GM23248 (cell line): ENCODE measurements around the gene PHYHD1. TPM values are rescaled to one million over a fixed set of nuclear protein-coding genes. Genes with fewer than 3 reads are reported as not detected.

Source experiments
- DNase-seq: peaks from one replicate; pipeline ENCODE4 v3.0.0-alpha.2; 2015
- H2AFZ ChIP-seq: fragments of 200-600 bp; sonication (generic); 2 replicates; pipeline ENCODE4 v1.6.1; 2016; ENCODE audit warnings: antibody characterized with exemption
- H3F3A ChIP-seq: fragments of 200-600 bp; sonication (generic); 2 replicates; pipeline ENCODE4 v1.6.1; 2016; ENCODE audit warnings: mild to moderate bottlenecking, antibody characterized with exemption, mixed run types; ENCODE audit not compliant: insufficient read depth
- H3K27ac ChIP-seq: fragments of 200-600 bp; sonication (generic); 2 replicates; pipeline ENCODE4 v1.5.1; 2016; ENCODE audit warnings: mild to moderate bottlenecking
- H3K27me3 ChIP-seq: fragments of 200-600 bp; sonication (generic); replicated peaks from 2 replicates; pipeline ENCODE4 v1.6.1; 2016; ENCODE audit warnings: mild to moderate bottlenecking; ENCODE audit not compliant: insufficient read depth
- H3K36me3 ChIP-seq: fragments of 200-600 bp; sonication (generic); 2 replicates; pipeline ENCODE4 v1.6.1; 2016; ENCODE audit warnings: low read depth, mild to moderate bottlenecking
- H3K4me1 ChIP-seq: fragments of 200-600 bp; sonication (generic); 2 replicates; pipeline ENCODE4 v1.6.1; 2016; ENCODE audit warnings: mild to moderate bottlenecking; ENCODE audit not compliant: insufficient read depth
- H3K4me2 ChIP-seq: fragments of 200-600 bp; sonication (generic); one replicate; pipeline ENCODE4 v1.6.1; 2016; ENCODE audit warnings: mild to moderate bottlenecking; ENCODE audit not compliant: unreplicated experiment
- H3K4me3 ChIP-seq: fragments of 200-600 bp; sonication (generic); 2 replicates; pipeline ENCODE4 v1.5.1; 2016; ENCODE audit warnings: mild to moderate bottlenecking
- H3K79me2 ChIP-seq: fragments of 200-600 bp; sonication (generic); 2 replicates; pipeline ENCODE4 v1.6.1; 2016; ENCODE audit warnings: mild to moderate bottlenecking; ENCODE audit not compliant: insufficient read depth
- H3K9ac ChIP-seq: fragments of 200-600 bp; sonication (generic); 2 replicates; pipeline ENCODE4 v1.6.1; 2016; ENCODE audit warnings: mild to moderate bottlenecking
- H3K9me2 ChIP-seq: fragments of 200-600 bp; sonication (generic); 2 replicates; pipeline ENCODE4 v1.6.1; 2016; ENCODE audit warnings: mixed run types, mild to moderate bottlenecking, moderate library complexity; ENCODE audit not compliant: insufficient read depth
- H3K9me3 ChIP-seq: fragments of 200-600 bp; sonication (generic); one replicate; pipeline ENCODE4 v1.6.1; 2017; ENCODE audit warnings: low read depth
- H4K20me1 ChIP-seq: fragments of 200-600 bp; sonication (generic); 2 replicates; pipeline ENCODE4 v1.6.0; 2016; ENCODE audit not compliant: insufficient read depth
- EZH2 ChIP-seq: fragments of 200-600 bp; sonication (generic); IDR thresholded peaks from 2 replicates; pipeline ENCODE4 v1.6.1; 2018; ENCODE audit warnings: antibody characterized with exemption, mild to moderate bottlenecking; ENCODE audit not compliant: insufficient read depth, poor library complexity, severe bottlenecking
- EZH2phosphoT487 ChIP-seq: fragments of 200-600 bp; sonication (generic); IDR thresholded peaks from 2 replicates; pipeline ENCODE4 v1.6.1; 2018; ENCODE audit warnings: antibody characterized with exemption, moderate library complexity, mild to moderate bottlenecking, low read depth; ENCODE audit not compliant: insufficient read depth
- WGBS, 2 experiments: methylation state at CpG; one replicate each; pipeline ENCODE4 v1.1.6; 2015 to 2017; ENCODE audit warnings: low lambda C conversion rate in 2 of 2, low coverage in 1 of 2; ENCODE audit errors: missing lambda C conversion rate in 2 of 2; 5-methylcytosine and 5-hydroxymethylcytosine counted together
- in situ Hi-C: fragments of 300-500 bp; cut with MboI; formaldehyde crosslinking; loops from 2 replicates; pipeline ENCODE4 v1.15.0; 2020
- polyA plus RNA-seq: library from polyadenylated mRNA; unstranded; fragments of >200 nt; fragmentation: Nextera tagmentation; extraction: Ambion mirVana; gene quantifications from 2 replicates; pipeline ENCODE4 v1.2.1, GENCODE V29; 2016
- total RNA-seq: library from RNA; depleted of rRNA; stranded (reverse); fragments of >200 nt; shearing (Covaris generic); gene quantifications from 2 replicates; pipeline ENCODE4 v1.2.3, GENCODE V29; 2014

The PHYHD1 gene
- total and polyA plus RNA-seq, 2 experiments from 2014 or later: 4.4 to 7.4 TPM

DNA sequence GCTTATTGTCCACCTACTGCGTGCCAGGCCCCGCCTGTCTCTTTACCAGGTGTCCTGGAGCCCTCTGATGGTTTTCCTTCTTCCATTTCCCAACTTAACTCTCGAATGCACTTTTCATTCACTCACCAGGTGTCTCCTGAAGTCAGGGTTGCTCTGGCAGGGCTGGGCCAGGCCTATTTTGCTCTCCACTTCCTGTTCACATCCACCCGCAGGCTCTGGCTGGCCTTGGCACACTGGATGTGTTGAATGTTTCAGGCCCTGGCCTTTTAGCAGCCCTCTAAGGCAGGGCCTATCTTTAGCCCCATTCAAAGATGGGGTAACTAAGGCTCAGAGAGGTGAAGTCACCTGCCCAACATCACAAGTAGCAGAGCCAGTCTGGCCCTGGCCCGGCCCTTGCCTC is 22.4 kb upstream of the PHYHD1 start:
- no peak overlapping the region for H3K4me3 ChIP-seq
- no peak overlapping the region for H3K27ac ChIP-seq
- no peaks in the 10 kb centered on the region for H4K20me1 ChIP-seq
- WGBS, 2 experiments: 95 to 99% methylated on average over 5 of the region's 5 CpGs
- DNase-seq: no peak
- peaks cover 15% of the 10 kb centered on the region; the same call in 1 of the 2 replicates for H3K36me3 ChIP-seq
- no peaks in the 10 kb centered on the region for H3K27me3 ChIP-seq
- H3K79me2 ChIP-seq: peaks cover 86% of the 10 kb centered on the region
- TF ChIP-seq EZH2phosphoT487: no peak
- no peak for TF ChIP-seq EZH2
- no peak overlapping the region for H3K4me2 ChIP-seq
- no peaks in the 10 kb centered on the region; the same call in 1 of the 2 replicates for H3F3A ChIP-seq
- H3K9ac ChIP-seq: no peak overlapping the region
- no peak overlapping the region for H2AFZ ChIP-seq
- H3K4me1 ChIP-seq: peaks cover 5% of the 10 kb centered on the region; the same call in 1 of the 2 replicates
- H3K9me3 ChIP-seq: no peaks in the 10 kb centered on the region
- no peaks in the 10 kb centered on the region for H3K9me2 ChIP-seq
- in situ Hi-C loops: no loop called here

DNA sequence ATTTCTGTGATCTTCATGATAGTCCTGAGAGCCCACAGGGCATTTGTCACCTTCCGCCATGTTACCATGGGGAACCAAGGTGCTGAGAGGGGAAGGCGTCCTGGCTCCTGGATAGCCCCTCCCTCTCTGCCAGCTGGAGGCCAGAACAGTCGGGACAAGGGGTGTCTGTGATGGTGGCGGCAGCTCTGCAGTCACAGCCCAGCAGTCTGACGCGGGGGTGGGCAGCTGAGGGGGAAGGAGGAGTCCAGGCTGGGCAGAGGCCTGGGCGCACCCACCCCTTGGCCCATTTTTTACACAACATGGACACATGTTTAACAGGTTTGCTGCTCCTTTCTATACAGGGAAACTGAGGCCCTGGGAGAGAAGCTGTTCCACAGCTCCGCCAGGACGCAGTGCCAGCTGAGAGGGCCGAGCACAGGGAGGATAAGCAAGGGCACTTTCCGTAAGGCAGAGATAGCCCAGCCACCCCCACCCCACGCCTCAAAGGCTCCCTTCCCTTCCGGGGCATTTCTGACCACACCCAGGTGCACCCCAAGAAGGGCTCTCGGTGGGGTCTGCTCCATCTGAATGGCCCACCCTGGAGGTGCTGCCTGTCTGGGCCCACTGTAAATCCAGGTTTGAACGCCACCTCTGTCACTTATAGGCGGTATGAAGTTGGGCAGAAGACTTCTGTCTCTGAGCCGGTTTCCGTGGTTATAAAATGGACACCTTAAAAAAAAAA is 21.8 kb upstream of the PHYHD1 start:
- no peak overlapping the region for H3K4me2 ChIP-seq
- in situ Hi-C loops: no loop called here
- H3K79me2 ChIP-seq: peaks cover 80% of the 10 kb centered on the region
- H3K4me1 ChIP-seq: peaks cover 10% of the 10 kb centered on the region
- H3K9ac ChIP-seq: no peak overlapping the region
- no peaks in the 10 kb centered on the region for H3K9me3 ChIP-seq
- H2AFZ ChIP-seq: no peak overlapping the region
- no peak overlapping the region for H3K4me3 ChIP-seq
- H3K36me3 ChIP-seq: peaks cover 15% of the 10 kb centered on the region; the same call in 1 of the 2 replicates
- H3K27ac ChIP-seq: no peak overlapping the region
- H3K9me2 ChIP-seq: no peaks in the 10 kb centered on the region
- H3F3A ChIP-seq: peaks cover under 1% of the 10 kb centered on the region
- H3K27me3 ChIP-seq: no peaks in the 10 kb centered on the region
- no peak for TF ChIP-seq EZH2phosphoT487
- no peak for TF ChIP-seq EZH2
- 85 to 87% methylated on average over 18 of the region's 18 CpGs for WGBS, 2 experiments
- H4K20me1 ChIP-seq: no peaks in the 10 kb centered on the region
- no peak for DNase-seq

DNA sequence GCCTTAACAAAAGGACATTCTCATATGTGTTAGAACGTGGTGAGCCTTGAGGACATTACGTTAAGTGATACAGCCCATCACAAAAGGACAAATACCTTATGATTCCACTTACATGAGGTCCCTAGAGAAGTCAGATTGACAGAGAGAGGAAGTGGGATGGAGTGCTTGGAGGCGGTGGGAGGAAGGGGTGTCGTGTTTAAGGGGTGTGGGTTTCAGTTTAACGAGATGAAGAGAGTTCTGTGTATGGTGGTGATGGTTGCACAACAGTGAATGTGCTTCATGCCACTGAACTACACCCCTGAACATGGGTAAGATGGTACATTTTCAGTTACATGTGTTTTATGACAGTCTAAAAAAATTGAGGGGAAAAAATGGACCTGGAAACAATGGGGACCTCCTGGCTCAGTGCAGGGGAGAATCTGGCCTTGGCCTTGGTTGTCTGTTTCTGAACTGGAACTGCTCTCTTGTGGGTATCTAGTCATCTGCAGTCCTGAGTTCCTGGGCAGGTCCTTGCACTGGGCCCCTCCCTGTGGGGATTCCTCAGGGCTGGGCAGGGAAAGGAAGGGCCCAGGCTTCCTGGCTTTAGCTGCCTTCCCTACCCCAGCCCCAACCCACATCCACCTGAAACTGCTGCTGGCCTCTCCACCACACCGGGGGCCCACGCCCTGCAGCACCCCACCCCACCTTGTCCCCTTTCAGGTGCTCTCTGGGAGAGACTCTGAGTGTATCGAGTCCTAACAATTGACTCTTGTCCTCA is 21.0 kb upstream of the PHYHD1 start:
- no peaks in the 10 kb centered on the region for H3K9me3 ChIP-seq
- H3K27ac ChIP-seq: no peak overlapping the region
- in situ Hi-C loops: no loop called here
- no peaks in the 10 kb centered on the region for H3K9me2 ChIP-seq
- 73 to 75% methylated on average over 8 of the region's 8 CpGs for WGBS, 2 experiments
- H3F3A ChIP-seq: peaks cover 6% of the 10 kb centered on the region
- peaks cover 15% of the 10 kb centered on the region; the same call in 1 of the 2 replicates for H3K36me3 ChIP-seq
- H3K4me3 ChIP-seq: no peak overlapping the region
- H3K79me2 ChIP-seq: peaks cover 80% of the 10 kb centered on the region
- no peaks in the 10 kb centered on the region for H3K27me3 ChIP-seq
- H3K4me2 ChIP-seq: no peak overlapping the region
- no peaks in the 10 kb centered on the region for H4K20me1 ChIP-seq
- no peak overlapping the region for H2AFZ ChIP-seq
- TF ChIP-seq EZH2phosphoT487 (no peak), EZH2 (no peak)
- peaks cover 16% of the 10 kb centered on the region for H3K4me1 ChIP-seq
- no peak overlapping the region for H3K9ac ChIP-seq
- DNase-seq: peak; percentile 45

DNA sequence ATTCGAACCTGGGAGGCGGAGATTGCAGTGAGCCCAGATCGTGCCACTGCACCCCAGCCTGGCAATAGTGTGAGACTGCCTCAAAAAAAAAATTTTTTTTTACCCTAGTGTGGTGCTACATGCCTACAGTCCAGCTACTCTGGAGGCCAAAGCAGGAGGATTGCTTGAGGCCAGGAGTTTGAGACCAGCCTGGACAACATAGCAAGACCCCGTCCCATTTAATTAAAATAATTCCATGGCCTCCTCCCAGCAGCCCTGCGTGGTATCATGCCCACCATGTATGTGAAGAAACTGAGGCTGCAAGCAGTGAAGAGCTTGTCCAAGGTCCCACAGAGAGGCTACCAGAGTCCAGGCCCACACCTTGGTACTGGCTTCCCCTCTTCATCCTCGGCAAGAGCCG is 19.4 kb upstream of the PHYHD1 start:
- no peaks in the 10 kb centered on the region for H4K20me1 ChIP-seq
- H3K4me3 ChIP-seq: no peak overlapping the region
- H2AFZ ChIP-seq: no peak overlapping the region
- no peaks in the 10 kb centered on the region for H3K9me2 ChIP-seq
- in situ Hi-C loops: no loop called here
- peaks cover 16% of the 10 kb centered on the region for H3K4me1 ChIP-seq
- no peak for DNase-seq
- no peak for TF ChIP-seq EZH2
- TF ChIP-seq EZH2phosphoT487: no peak
- peaks cover 6% of the 10 kb centered on the region for H3F3A ChIP-seq
- H3K27me3 ChIP-seq: no peaks in the 10 kb centered on the region
- no peaks in the 10 kb centered on the region for H3K9me3 ChIP-seq
- H3K36me3 ChIP-seq: peaks cover 11% of the 10 kb centered on the region; the same call in 1 of the 2 replicates
- H3K79me2 ChIP-seq: peaks cover 74% of the 10 kb centered on the region
- no peak overlapping the region for H3K4me2 ChIP-seq
- no peak overlapping the region for H3K27ac ChIP-seq
- WGBS, 2 experiments: 74 to 77% methylated on average over 7 of the region's 7 CpGs
- H3K9ac ChIP-seq: no peak overlapping the region
